ENCODE measurements around the gene ERC2. TPM values are rescaled to one million over a fixed set of nuclear protein-coding genes. Genes with fewer than 3 reads are reported as not detected.

Gene ERC2
- total and polyA plus RNA-seq, 2 of the 8 experiments (the other 6 are each of a cell fraction or from before 2014, with no cell fraction given) = 16.4 to 22.8 TPM

GRCh38 chr3:55519019-55519418, 949.2 kb downstream of the ERC2 start:
- H3K79me1 ChIP-seq (ENCODE audit: low read depth, low read length) = no peaks in the 10 kb centered on the region
- H2BK15ac ChIP-seq (ENCODE audit: low read length) = no peak overlapping the region
- H2BK20ac ChIP-seq (ENCODE audit: low read length) = no peak overlapping the region
- H3K9me3 ChIP-seq (ENCODE audit: insufficient read depth in 2 of 2, low read depth in 1 of 2, low read length in 1 of 2) = no peaks in the 10 kb centered on the region
- H3K4me3 ChIP-seq (ENCODE audit: extremely low read depth in 1 of 4, insufficient read depth in 2 of 4, low read depth in 3 of 4, low read length in 4 of 4) = no peak overlapping the region
- no peaks in the 10 kb centered on the region for H3K36me3 ChIP-seq (ENCODE audit: control insufficient read depth in 2 of 4, insufficient read depth in 4 of 4, low read length in 3 of 4)
- no peaks in the 10 kb centered on the region for H3K23me2 ChIP-seq (ENCODE audit: low read depth, low read length)
- no peak overlapping the region for H3K4ac ChIP-seq (replicated peaks; ENCODE audit: insufficient read length, low read depth, low read length)
- TF ChIP-seq JUND (IDR thresholded peaks at IDR 0.05; ENCODE audit: low read length) = no peak
- no peaks in the 10 kb centered on the region for H3K79me2 ChIP-seq (ENCODE audit: control insufficient read depth in 1 of 2, insufficient read depth in 2 of 2, low read length in 2 of 2)
- no peak overlapping the region for H2AFZ ChIP-seq (ENCODE audit: low read length)
- CTCF ChIA-PET (ENCODE audit: partially characterized antibody) = interaction anchor here (0.8 kb wide), 1 partner anchor 22 kb away, joined by 3 read pairs; no protein-coding TSS in a partner anchor
- no peak overlapping the region for H3K9ac ChIP-seq (replicated peaks in 1 of 4; ENCODE audit: extremely low read depth in 1 of 4, low read depth in 3 of 4, low read length in 3 of 4)
- no peak overlapping the region for H2BK120ac ChIP-seq (replicated peaks; ENCODE audit: low read depth, low read length)
- no peaks in the 10 kb centered on the region for H4K20me1 ChIP-seq (replicated peaks in 1 of 2; ENCODE audit: control insufficient read depth in 1 of 2, insufficient read depth in 2 of 2, low read length in 2 of 2)
- H2BK5ac ChIP-seq (ENCODE audit: low read depth, low read length) = no peak overlapping the region
- no peak overlapping the region for H3K56ac ChIP-seq (replicated peaks; ENCODE audit: insufficient read length, low read depth, low read length)
- H4K8ac ChIP-seq (ENCODE audit: extremely low read depth, insufficient read depth, low read length) = no peak overlapping the region; the same call in 1 of the 2 replicates
- no peak for FAIRE-seq
- no peak overlapping the region for H3K4me2 ChIP-seq (ENCODE audit: insufficient read depth in 1 of 2, low read depth in 2 of 2, low read length in 2 of 2)
- peaks cover 8 to 22% (median 19%) of the 10 kb centered on the region in 4 experiments for H3K4me1 ChIP-seq (replicated peaks in 1 of 4; ENCODE audit: control insufficient read depth in 3 of 4, insufficient read depth in 4 of 4, low read length in 3 of 4)
- no peak overlapping the region for H2BK12ac ChIP-seq (ENCODE audit: low read depth, low read length)
- H3K23ac ChIP-seq (ENCODE audit: insufficient read length) = no peak overlapping the region
- no peak overlapping the region for H3K18ac ChIP-seq (ENCODE audit: extremely low read depth, low read length)
- H4K5ac ChIP-seq (ENCODE audit: insufficient read length, low read depth, low read length) = no peak overlapping the region
- no peak for DNase-seq (ENCODE audit: low read depth in 1 of 2, low spot score in 2 of 2)
- no peak overlapping the region for H4K91ac ChIP-seq (replicated peaks; ENCODE audit: insufficient read length, low read length)
- POLR2A ChIA-PET (ENCODE audit: partially characterized antibody) = no interaction called here
- H3K27ac ChIP-seq (ENCODE audit: low read depth, low read length) = no peak overlapping the region
- H3K14ac ChIP-seq (ENCODE audit: insufficient read length) = no peak overlapping the region
- 85% methylated on average over 3 of the region's 3 CpGs; no CpG with 5 or more reads in 1 of the 2 experiments for WGBS, 2 experiments (ENCODE audit: extremely low coverage in 1 of 2, insufficient coverage in 1 of 2, insufficient read length in 1 of 2, insufficient replicate concordance in 2 of 2, low coverage in 1 of 2, low lambda C conversion rate in 2 of 2, missing lambda C conversion rate in 1 of 2)
- no peak overlapping the region for H2AK5ac ChIP-seq (ENCODE audit: low read depth, low read length)
- no peaks in the 10 kb centered on the region for H3K27me3 ChIP-seq (replicated peaks in 1 of 4; ENCODE audit: control insufficient read depth in 3 of 4, extremely low read depth in 1 of 4, insufficient read depth in 3 of 4, low read length in 3 of 4)

Measured in H1 (cell line).